Measurements from ENCODE around the gene ZNRD2.

GRCh38 chr11:65553301-65554001, 16.8 kb upstream of the ZNRD2 start:
- TF ChIP-seq POLR2A (IDR thresholded peaks at IDR 0.05; ENCODE audit: low read length) (no peak), GATA1 (IDR thresholded peaks at IDR 0.05; ENCODE audit: low read depth, low read length) (no peak)

Data from erythroblast (primary cell).